ENCODE data around the gene SYNPO. TPM values are rescaled to one million over a fixed set of nuclear protein-coding genes. Genes with fewer than 3 reads are reported as not detected.

SYNPO gene
- total RNA-seq, 1 donor from 2014 or later = 179 TPM

DNA sequence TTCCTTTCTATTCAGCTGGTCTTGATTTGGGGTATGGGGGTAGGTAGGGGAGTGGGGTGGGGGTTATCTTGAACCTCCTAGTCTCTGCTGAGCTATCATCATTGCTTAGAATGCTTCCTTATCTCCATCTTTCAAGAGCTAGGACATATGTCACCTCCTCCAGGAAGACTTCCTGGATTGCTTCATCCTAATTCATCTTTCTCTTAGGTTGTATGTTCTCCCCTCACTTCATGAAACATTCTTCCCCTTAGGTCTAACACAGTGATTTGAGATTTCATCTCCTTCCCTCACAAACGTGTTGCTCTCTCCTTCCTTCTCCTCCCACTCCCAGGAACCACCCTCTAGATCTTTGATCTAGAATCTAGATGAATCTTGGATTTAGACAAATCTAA is 2.4 kb upstream of the SYNPO start:
- DNase-seq (ENCODE audit: low spot score) (no peak), ATAC-seq (no peak)
- intact Hi-C loops (cut with DNase I) = no loop called here

DNA sequence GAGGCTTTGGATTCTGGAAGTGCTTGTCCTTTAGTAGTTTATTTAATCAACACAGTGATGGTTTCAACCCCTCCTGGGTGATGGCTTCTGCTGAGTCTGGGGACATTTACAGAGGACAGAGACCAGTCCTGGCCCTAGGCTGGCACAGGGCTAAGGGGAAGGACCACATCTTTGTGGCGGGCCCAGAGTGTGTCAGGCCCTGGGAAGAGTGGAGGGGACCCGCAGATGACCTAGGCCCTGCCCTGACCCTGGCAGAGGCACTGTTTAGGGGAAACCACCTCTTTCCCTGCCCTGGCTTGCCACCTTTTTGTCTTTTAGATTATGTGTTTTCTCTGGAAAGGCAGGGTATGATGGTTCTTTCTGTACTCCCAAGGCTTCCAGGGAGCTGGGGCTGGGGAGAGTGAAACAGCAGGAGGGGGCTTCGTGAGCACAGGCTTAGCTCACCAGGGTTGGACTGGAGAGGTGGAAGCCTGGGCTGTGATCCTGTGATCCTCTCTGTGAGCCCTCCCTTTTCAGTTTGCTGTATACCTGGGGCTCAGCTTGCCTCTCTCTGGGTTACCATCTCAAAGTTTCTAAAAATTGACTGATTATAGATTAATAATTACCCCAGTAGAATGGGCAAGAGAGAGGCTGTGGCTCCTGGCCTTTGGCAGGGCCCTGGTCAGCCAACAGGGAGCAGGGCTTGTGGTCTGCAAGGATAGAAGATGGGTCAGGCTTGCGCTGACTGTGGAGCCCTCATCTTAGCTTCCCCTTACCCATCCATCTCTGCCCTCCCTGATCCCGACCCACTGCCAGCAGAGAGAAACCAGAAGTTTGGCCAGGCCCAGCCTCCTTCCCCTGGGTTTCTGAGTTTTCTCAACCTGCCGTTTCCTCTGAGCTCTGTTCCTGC is 1.7 kb upstream of the SYNPO start:
- ATAC-seq = no peak
- DNase-seq (ENCODE audit: low spot score) = peak; percentile 55
- intact Hi-C loops (cut with DNase I) = no loop called here

DNA sequence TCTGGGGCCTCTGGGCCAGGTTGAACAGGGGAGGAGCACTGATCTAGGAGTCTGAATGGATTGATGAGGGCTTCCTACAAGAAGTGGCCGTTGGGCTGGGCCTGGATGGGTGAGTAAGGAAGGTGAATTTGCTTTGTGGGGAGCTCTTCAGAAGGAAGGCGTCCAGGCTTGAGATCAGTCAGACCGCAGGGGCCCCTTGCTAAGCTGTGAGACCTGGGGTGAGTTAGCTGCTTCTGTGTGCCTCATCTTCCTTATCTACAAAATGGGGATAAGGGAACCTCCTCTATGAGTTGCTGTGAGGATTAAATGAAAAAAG is 1.1 kb upstream of the SYNPO start:
- DNase-seq (ENCODE audit: low spot score) (no peak), ATAC-seq (no peak)
- intact Hi-C loops (cut with DNase I) = no loop called here

DNA sequence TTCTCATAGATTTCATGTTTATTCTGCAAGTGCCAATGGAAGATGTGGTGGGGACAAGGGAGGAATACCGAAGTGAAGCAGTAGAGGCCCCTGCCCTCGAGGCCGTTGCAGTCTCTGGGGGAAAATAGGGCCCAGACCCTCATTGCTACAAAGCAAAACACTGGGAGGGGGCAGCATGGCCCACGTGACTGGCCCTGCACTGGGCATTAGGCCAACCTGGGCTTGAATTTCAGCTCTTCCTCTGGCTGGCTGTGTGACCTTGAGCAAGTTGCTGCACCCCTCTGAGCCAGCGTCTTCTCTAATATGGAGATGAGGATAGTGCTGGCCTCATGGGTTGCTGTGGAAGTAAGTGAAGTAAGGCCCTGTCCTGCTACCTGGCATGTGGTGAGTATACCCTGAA is 709 bp upstream of the SYNPO start:
- DNase-seq (ENCODE audit: low spot score) (no peak), ATAC-seq (no peak)
- intact Hi-C loops (cut with DNase I) = loop anchor here (5.0 kb wide), 1 partner anchor 77 kb away; no protein-coding TSS in a partner anchor

DNA sequence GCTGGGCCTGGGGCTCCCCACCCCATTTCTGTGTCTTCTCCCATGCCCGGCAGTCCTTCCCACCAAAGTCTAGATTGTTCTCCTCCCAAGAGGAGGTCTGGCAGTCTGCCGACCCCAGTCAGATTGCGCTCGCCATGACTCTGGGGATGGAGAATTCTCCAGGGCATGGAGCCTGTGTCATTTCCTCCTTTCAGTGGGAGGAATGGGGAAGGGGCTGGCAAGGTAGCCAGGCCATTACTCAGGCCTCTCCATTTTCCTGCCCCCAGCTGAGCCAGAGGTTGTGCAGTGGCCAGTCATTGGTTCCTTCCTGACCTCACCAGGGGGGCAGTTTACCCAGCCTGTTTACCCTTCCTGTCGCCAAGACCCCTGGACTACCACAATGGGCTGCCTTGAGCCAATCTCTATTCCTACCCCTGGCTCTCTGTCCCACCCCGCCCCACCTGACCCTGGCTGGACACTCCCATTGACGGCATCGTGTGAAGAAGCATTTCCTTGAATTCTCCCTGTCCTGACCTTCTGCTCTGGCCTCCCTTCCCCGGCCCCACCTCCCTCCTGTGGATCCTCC is 628 bp downstream of the SYNPO start:
- DNase-seq (ENCODE audit: low spot score) (peak; percentile 81), ATAC-seq (peak; percentile 81)
- intact Hi-C loops (cut with DNase I) = loop anchor here (5.0 kb wide), 1 partner anchor 79 kb away; no protein-coding TSS in a partner anchor

DNA sequence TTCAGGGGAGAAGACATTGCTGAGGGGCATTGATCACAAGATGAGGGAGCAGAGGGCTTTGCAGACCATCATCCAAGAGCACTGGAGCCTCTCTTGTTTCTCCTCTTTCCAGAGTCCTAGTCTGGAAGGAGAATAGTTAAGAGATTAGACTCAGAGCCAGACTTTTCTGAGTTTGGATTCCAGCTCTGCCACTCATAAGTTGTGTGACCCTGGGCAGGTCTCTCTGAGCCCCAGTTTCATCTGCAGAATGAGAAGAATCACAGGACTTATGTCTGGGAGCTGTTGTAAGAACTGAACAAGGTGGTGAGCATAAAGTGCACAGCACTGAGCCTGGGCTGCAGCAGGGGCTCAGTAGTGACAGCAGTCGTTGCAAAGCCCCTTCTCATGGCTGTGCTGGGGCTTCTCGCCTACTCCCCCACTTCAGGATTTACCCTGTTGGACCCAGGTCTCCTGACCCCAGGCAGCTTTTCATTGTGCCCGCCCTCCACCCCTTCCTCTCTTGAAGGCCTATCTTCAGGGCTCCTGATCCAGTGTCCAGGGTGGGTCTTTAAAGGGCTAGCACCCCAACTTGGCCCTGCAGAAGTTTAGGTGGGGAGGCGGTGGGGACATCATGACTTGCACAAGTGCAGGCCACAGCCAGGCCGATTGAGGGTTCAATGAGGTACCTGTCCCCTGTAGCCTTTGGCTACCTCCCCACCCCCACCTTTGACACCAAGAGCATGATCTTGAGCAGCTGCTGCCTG is 1.5 kb downstream of the SYNPO start:
- ATAC-seq (no peak), DNase-seq (ENCODE audit: low spot score) (peak; percentile 61)
- intact Hi-C loops (cut with DNase I) = loop anchor here (5.0 kb wide), 1 partner anchor 80 kb away; no protein-coding TSS in a partner anchor

DNA sequence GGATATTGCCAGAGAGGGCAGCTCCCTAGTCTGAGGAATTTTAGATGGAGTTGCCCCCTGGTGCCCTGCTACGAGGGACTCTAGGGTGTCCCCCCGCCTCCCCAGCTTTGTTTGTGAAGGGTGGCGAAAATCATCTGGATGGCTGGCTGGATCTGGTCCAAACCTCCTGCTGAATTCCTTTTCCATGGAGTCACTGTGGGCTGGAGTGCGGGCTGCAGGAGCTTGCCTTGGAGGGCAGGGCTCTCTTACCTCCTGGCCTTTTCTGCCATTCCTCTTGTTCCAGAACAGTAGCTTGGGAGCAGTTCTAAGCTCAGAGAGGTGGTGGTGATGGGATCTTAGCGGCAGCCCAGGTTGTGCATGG is 2.1 kb downstream of the SYNPO start:
- DNase-seq (ENCODE audit: low spot score) = peak; percentile 86
- peak; percentile 62 for ATAC-seq
- intact Hi-C loops (cut with DNase I) = loop anchor here (5.0 kb wide), 1 partner anchor 80 kb away; no protein-coding TSS in a partner anchor

DNA sequence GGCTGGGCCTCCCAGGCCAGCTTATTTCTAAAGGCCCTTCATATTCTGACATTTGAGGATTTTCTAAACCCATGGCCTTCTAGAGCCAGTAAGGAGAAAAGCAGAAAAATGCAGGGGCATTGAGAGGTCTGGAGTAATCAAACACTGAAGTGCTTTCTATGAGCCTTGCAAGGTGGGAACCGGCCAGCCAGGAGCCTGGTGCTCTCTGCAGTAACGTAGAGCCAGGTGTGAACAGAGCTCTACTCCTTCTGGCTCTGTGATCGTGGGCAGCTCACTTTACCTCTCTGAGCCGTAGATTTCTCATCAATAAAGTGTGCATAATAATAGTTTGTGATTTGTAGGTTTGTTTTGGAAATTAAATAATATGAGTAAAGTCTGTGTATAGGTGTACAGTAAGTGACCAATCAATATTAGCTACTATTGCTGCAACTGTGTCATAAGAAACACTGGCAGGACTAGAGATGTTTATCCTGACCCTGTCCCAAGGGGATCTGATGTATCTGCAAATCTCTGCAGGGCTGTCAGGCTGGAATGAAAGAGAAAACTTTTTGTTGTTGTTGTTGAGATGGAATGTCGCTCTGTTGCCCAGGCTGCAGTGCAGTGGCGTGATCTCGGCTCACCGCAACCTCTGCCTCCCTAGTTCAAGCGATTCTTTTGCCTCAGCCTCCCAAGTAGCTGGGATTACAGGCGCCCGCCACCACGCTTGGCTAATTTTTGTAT is 2.7 kb downstream of the SYNPO start:
- ATAC-seq = no peak
- intact Hi-C loops (cut with DNase I) = loop anchor here (5.0 kb wide), 1 partner anchor 81 kb away; no protein-coding TSS in a partner anchor
- no peak for DNase-seq (ENCODE audit: low spot score)

DNA sequence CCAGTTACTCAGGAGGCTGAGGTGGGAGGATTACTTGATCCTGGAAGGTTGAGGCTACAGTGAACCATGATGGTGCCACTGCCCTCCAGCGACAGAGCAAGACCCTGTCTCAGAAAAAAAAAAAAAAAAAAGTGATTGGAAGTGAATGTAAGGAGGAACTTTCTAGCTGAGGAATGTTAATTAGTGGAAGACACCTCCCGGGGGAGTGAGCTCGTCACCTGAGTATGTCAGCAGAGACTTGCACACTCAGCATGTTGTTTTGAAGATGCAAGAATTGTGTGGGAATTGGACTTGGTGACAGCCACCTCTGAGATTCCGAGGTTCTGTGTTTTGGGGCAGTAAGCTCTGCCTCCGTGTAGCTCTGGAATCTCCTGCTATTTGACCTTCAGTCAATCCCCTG is 3.6 kb downstream of the SYNPO start:
- ATAC-seq (no peak), DNase-seq (ENCODE audit: low spot score) (no peak)
- intact Hi-C loops (cut with DNase I) = loop anchor here (5.0 kb wide), 1 partner anchor 82 kb away; no protein-coding TSS in a partner anchor

DNA sequence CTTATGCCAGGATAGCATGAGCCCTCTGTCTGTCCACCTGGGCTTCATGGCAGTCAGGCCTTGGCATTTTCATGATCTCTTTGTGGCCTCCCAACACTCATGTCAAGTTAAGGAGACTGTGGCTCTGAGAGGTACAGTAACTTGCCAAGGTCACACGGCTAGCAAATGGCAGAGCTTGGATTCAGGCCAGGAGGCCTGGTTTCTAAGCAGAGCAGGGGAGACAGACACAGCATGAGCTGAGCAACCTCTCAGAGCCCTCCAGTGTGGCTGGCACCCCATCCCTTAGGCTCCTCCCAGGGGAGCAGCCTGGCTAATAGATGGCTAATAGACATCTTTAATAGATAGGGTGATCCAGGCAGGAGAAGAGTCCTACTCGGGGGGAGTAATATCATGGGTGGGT is 4.1 kb downstream of the SYNPO start:
- DNase-seq (ENCODE audit: low spot score) (no peak), ATAC-seq (no peak)
- intact Hi-C loops (cut with DNase I) = loop anchor here (5.0 kb wide), 1 partner anchor 82 kb away; no protein-coding TSS in a partner anchor

DNA sequence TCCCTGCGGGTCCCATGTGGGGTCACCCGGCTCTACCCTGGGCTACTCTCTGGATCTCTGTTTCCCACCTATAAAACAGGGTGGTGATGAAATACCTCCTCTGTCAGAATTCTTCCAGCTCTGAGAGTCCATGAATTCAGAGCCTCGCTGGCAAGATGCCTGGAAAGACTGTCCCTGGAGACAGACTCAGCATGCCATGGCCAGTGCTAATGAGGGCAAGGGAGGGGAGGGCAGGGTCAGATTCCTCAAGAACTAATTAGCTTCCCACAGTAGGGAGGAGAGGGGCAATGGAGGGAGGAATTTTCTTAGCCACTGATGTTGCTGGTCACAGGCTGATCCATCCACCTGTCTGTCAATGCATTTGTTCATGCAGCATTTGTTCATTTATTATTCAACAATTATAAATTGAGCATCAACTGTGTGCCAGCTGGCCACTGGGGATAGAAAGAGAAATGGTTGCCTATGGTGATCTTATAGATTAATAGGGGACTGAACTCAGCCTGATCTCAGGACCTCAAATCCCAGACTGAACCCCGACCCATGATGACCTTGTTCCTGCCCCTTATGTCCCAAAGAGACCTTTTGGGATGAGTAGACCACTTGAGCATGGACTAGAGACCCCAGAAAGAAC is 4.7 kb downstream of the SYNPO start:
- DNase-seq (ENCODE audit: low spot score) (peak; percentile 87), ATAC-seq (no peak)
- intact Hi-C loops (cut with DNase I) = no loop called here

DNA sequence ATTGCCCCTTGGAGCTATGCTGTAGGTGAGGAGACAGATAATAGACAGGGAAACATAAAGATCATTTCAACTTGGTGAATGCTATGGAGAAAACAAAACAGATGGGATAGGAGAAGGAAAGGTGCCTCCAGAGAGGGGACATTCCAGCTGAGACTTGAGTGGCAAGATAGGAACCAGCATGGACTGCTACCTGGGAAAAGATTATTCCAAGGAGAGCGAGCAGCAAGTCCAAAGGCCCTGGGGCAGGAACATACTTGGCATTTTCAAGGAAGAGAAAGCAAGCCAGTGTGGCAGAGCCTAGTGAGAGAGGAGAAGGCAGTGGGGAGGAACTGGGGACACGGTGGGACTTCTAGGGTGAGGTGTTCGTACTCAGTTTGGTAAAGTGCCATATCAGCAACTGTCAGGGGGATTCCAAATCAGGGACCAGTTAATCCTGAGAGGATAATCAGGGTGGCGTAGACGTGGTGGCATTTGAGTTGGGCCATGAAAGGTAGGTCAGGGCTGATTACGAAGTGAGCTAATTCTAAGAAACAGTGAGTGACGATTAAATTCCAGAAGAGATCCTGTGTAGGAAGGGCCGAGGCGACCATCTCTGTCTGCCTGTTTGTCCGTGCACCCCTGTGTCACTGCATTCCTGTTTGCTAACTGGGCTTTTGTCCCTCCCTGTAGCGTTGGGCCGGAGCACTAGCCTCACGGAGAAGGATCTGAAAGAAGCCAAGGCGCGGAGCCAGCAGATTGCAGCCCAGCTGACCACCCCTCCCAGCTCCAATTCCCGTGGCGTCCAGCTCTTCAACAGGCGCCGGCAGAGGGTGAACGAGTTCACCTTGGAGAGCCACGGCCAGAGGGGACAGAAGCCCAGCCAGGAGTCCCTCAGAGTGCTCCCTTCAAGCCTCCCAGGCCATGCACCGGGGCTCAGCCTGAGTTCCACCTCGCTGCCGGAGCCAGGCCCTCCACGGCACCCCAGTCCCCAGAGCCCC is 7.1 kb downstream of the SYNPO start:
- ATAC-seq = peak; percentile 68
- intact Hi-C loops (cut with DNase I) = no loop called here
- peak; percentile 82 for DNase-seq (ENCODE audit: low spot score)

DNA sequence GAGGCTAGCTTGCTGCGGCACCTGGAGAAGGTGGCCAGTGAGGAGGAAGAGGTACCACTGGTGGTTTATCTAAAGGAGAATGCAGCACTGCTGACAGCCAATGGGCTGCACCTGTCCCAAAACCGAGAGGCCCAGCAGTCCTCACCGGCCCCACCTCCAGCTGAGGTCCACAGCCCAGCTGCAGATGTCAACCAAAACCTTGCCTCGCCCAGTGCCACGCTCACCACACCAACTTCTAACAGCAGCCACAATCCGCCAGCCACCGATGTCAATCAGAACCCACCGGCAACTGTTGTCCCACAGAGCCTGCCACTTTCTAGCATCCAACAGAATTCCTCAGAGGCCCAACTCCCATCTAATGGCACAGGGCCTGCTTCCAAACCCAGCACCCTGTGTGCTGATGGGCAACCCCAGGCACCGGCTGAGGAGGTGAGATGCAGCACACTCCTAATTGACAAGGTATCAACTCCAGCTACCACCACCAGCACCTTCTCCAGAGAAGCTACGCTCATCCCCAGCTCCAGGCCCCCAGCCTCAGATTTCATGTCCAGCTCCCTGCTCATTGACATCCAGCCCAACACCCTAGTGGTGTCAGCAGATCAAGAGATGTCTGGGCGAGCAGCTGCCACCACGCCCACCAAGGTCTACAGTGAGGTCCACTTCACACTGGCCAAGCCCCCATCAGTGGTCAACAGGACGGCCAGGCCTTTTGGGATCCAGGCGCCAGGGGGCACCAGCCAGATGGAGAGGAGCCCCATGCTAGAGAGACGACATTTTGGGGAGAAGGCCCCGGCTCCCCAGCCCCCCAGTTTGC is 8.0 kb downstream of the SYNPO start:
- no peak for DNase-seq (ENCODE audit: low spot score)
- intact Hi-C loops (cut with DNase I) = no loop called here

DNA sequence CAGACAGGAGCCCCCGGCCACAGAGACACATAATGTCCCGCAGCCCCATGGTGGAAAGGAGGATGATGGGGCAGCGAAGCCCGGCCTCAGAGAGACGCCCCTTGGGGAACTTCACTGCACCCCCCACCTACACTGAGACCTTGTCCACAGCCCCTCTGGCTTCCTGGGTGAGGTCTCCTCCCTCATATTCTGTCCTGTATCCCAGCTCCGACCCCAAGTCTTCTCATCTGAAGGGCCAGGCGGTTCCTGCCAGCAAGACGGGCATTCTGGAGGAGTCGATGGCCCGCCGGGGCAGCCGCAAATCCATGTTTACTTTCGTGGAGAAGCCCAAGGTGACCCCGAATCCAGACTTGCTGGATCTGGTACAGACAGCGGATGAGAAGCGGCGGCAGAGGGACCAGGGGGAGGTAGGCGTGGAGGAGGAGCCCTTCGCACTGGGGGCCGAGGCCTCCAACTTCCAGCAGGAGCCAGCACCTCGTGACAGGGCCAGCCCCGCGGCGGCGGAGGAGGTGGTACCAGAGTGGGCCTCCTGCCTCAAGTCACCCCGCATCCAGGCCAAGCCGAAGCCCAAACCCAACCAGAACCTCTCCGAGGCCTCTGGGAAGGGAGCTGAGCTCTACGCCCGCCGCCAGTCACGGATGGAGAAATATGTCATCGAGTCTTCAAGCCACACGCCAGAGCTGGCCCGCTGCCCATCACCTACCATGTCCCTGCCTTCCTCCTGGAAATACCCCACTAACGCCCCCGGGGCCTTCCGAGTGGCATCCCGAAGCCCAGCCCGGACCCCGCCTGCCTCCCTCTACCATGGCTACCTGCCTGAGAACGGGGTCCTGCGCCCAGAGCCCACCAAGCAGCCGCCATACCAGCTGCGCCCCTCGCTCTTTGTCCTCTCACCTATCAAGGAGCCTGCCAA is 8.9 kb downstream of the SYNPO start:
- no peak for ATAC-seq
- no peak for DNase-seq (ENCODE audit: low spot score)
- intact Hi-C loops (cut with DNase I) = no loop called here

More for the DNA sequence above, 8.0 kb downstream of the SYNPO start:
- ATAC-seq = no peak

DNA sequence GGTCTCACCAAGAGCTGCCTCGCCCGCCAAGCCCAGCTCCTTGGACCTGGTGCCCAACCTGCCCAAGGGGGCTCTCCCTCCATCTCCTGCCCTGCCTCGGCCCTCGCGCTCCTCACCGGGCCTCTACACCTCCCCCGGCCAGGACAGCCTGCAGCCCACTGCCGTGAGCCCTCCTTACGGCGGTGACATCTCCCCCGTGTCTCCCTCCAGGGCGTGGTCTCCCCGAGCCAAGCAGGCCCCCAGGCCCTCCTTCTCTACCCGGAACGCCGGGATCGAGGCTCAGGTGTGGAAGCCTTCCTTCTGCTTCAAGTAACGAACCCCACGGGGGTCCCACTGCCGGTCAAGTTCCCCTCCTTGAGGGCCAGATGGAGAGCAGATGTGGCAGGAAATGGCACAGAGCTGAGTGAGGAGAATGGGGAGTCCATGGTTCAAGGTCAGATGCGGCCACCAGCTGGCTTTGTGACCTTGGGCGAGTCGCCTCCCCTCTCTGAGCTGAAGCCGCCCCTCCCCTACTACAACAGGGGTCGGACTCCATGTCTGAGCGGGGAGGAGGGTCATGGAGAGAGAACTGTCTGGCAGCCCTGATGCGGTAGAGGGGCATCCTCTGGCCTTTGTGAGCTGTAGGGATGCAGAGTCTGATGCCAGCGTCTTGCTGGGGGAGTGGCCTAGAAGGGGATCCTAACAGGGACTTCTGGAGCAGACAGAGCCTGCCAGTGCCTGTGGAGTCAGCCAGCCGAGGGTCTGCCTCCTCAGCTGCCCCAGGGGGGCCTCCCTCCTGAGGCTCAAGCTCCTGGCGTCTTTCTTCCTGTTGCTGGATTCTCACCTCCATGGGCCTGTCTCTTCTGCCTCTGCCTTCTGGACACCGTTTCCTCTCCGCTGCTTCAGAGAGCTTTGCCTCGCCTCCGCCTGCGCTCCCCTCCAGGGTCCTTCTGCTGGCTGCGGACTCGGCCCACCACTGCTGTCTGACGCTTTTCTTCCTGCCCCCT is 9.9 kb downstream of the SYNPO start:
- no peak for ATAC-seq
- intact Hi-C loops (cut with DNase I) = no loop called here
- no peak for DNase-seq (ENCODE audit: low spot score)
